Measurements from ENCODE around the gene CDC42EP4. TPM values are rescaled to one million over a fixed set of nuclear protein-coding genes. Genes with fewer than 3 reads are reported as not detected.

The CDC42EP4 gene
- total and polyA plus RNA-seq, 2 donors (not counting 1 experiment from before 2014, with no cell fraction given): 20.9 to 34.2 TPM

DNA sequence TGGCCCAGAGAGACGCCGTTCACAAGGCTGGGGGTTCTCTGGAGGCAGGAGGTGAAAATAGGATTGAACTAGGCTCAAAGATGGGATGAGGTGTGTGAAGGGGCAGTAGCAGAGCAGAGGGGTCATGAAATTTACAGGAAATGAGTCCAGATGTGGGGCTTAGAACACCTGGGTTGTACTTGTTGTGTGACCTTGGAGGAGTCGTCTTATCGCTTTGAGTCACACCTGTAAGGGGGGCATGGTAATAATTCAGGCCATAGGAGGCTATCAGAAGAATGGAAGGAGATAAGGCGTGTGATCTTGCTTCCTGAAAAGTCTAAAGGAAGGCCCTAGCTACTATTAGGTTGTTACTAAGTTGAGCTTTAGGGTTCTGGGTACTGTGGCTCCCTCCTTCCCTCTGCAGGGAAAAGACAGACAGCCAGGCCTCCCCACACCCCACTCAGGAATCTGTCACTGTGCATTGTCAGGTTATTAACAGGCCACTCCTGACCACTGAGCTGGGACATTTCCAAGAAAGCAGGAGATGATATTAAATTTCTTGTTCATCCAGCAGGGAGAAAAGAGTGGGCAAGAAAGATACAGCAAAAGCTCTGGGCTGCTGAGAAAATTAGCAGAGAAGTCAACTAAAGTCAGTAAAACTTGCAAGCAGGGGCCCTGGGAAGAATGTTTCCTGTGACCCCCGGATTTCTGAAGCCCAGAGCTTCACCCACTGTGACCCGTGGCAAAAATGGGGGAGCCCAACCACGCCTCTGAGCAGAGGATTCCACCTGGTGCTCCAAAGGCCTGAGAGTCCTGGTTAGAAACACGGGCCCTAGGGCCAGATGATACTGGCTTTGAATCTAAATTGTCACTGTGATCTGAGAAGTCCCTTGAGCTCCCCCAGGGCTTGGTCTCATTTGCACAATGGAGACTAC lies 6.0 kb upstream of the CDC42EP4 start:
- TF ChIP-seq, protein P1, sequence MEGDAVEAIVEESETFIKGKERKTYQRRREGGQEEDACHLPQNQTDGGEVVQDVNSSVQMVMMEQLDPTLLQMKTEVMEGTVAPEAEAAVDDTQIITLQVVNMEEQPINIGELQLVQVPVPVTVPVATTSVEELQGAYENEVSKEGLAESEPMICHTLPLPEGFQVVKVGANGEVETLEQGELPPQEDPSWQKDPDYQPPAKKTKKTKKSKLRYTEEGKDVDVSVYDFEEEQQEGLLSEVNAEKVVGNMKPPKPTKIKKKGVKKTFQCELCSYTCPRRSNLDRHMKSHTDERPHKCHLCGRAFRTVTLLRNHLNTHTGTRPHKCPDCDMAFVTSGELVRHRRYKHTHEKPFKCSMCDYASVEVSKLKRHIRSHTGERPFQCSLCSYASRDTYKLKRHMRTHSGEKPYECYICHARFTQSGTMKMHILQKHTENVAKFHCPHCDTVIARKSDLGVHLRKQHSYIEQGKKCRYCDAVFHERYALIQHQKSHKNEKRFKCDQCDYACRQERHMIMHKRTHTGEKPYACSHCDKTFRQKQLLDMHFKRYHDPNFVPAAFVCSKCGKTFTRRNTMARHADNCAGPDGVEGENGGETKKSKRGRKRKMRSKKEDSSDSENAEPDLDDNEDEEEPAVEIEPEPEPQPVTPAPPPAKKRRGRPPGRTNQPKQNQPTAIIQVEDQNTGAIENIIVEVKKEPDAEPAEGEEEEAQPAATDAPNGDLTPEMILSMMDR (conservative IDR thresholded peaks at IDR 0.05 in 1 of 2, IDR thresholded peaks at IDR 0.05 in 1 of 2; ENCODE audit: low read depth in 1 of 2, low read length in 2 of 2): no peak
- TF ChIP-seq EZH2 (IDR thresholded peaks at IDR 0.05; ENCODE audit: low read length, missing control alignments): no peak
- Histone ChIP-seq H3K4me1 (ENCODE audit: control insufficient read depth, extremely low read depth, insufficient read depth, low read length) (peaks cover 2% of the 10 kb centered on the region), H3K4me3 (replicated peaks in 1 of 4; ENCODE audit: control extremely low read depth in 1 of 4, insufficient read depth in 1 of 4, low read depth in 3 of 4, low read length in 4 of 4) (no peak overlapping the region), H3K4me2 (ENCODE audit: extremely low read depth, insufficient read depth, low read length) (no peak overlapping the region), H4K20me1 (ENCODE audit: control insufficient read depth, extremely low read depth, insufficient read depth, low read length) (no peaks in the 10 kb centered on the region), H3K27ac (ENCODE audit: insufficient read depth, low read length) (no peak overlapping the region), H3K9me3 (ENCODE audit: control insufficient read depth, insufficient read depth, low read depth, low read length) (no peaks in the 10 kb centered on the region), H3K9ac (ENCODE audit: insufficient read depth, low read length) (no peak overlapping the region), H3K27me3 (ENCODE audit: control insufficient read depth, insufficient read depth, low read length) (peaks cover 3% of the 10 kb centered on the region), H2AFZ (ENCODE audit: low read length) (no peak overlapping the region), H3K79me2 (ENCODE audit: control insufficient read depth, insufficient read depth, low read length) (no peaks in the 10 kb centered on the region), H3K36me3 (ENCODE audit: control insufficient read depth, insufficient read depth, low read length) (no peaks in the 10 kb centered on the region)
- no peak for DNase-seq (ENCODE audit: low read depth in 2 of 2)

DNA sequence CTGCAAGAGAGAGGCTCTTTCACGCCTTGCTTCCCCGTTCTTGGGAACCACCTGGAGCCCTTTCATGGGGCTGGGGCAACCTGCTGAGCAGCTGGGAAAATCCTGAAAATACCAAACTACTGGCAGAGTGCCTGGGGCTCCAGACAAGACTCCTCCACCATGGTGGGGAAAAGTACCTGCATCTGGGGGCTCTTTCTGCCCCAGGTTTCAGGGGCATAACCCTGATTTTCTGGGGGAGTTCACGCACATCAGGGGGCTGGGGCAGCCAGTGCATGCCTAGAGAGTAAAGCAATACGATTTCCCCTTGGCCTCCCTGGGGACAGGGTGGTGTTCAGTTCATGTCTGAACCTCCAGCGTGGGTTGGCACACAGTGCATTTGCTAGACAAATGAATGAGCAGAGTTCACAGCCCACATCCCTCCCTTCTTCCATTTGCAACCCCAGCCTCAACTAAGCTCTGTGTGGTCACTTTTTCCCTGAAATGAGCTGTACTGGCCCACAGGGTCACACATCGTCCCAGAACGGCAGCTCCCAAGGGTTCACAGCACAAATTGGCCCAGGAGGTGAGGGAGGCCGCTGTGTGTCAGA lies 5.2 kb upstream of the CDC42EP4 start:
- peaks cover 3% of the 10 kb centered on the region for H3K27me3 ChIP-seq (ENCODE audit: control insufficient read depth, insufficient read depth, low read length)
- no peaks in the 10 kb centered on the region for H3K79me2 ChIP-seq (ENCODE audit: control insufficient read depth, insufficient read depth, low read length)
- TF ChIP-seq, protein P1 (conservative IDR thresholded peaks at IDR 0.05 in 1 of 2, IDR thresholded peaks at IDR 0.05 in 1 of 2; ENCODE audit: low read depth in 1 of 2, low read length in 2 of 2): no peak
- TF ChIP-seq EZH2 (IDR thresholded peaks at IDR 0.05; ENCODE audit: low read length, missing control alignments): no peak
- no peak overlapping the region for H3K4me2 ChIP-seq (ENCODE audit: extremely low read depth, insufficient read depth, low read length)
- H3K9ac ChIP-seq (ENCODE audit: insufficient read depth, low read length): no peak overlapping the region
- H2AFZ ChIP-seq (ENCODE audit: low read length): no peak overlapping the region
- H3K36me3 ChIP-seq (ENCODE audit: control insufficient read depth, insufficient read depth, low read length): no peaks in the 10 kb centered on the region
- H3K4me1 ChIP-seq (ENCODE audit: control insufficient read depth, extremely low read depth, insufficient read depth, low read length): peaks cover 5% of the 10 kb centered on the region
- H3K9me3 ChIP-seq (ENCODE audit: control insufficient read depth, insufficient read depth, low read depth, low read length): no peaks in the 10 kb centered on the region
- no peak overlapping the region for H3K4me3 ChIP-seq (replicated peaks in 1 of 4; ENCODE audit: control extremely low read depth in 1 of 4, insufficient read depth in 1 of 4, low read depth in 3 of 4, low read length in 4 of 4)
- H4K20me1 ChIP-seq (ENCODE audit: control insufficient read depth, extremely low read depth, insufficient read depth, low read length): no peaks in the 10 kb centered on the region
- H3K27ac ChIP-seq (ENCODE audit: insufficient read depth, low read length): no peak overlapping the region
- peak in 1 of 2 donors; percentile 47 for DNase-seq (ENCODE audit: low read depth in 2 of 2)

DNA sequence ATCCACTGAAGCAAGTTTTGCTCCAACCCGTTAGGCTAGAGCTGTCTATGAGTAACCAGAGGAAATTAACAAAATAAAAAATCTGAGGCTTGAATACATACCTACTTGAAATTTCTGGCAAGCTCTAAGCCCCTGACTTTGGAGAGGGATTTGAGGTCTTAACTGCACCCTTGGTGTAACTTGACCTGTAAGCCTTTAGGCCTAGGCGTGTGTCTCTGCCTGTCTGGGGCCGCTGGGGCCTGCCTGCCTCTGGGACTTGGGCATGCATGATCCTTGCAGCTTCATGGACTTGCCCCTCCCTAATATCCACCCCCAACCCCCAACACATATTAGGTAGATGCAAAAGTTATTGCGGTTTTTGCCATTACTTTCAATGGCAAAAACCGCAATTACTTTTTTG lies 3.7 kb upstream of the CDC42EP4 start:
- Histone ChIP-seq H3K4me3 (replicated peaks in 1 of 4; ENCODE audit: control extremely low read depth in 1 of 4, insufficient read depth in 1 of 4, low read depth in 3 of 4, low read length in 4 of 4) (no peak overlapping the region), H4K20me1 (ENCODE audit: control insufficient read depth, extremely low read depth, insufficient read depth, low read length) (no peaks in the 10 kb centered on the region), H2AFZ (ENCODE audit: low read length) (no peak overlapping the region), H3K36me3 (ENCODE audit: control insufficient read depth, insufficient read depth, low read length) (no peaks in the 10 kb centered on the region), H3K27ac (ENCODE audit: insufficient read depth, low read length) (no peak overlapping the region), H3K9me3 (ENCODE audit: control insufficient read depth, insufficient read depth, low read depth, low read length) (no peaks in the 10 kb centered on the region), H3K4me1 (ENCODE audit: control insufficient read depth, extremely low read depth, insufficient read depth, low read length) (peaks cover 5% of the 10 kb centered on the region), H3K9ac (ENCODE audit: insufficient read depth, low read length) (no peak overlapping the region), H3K79me2 (ENCODE audit: control insufficient read depth, insufficient read depth, low read length) (peaks cover 6% of the 10 kb centered on the region), H3K27me3 (ENCODE audit: control insufficient read depth, insufficient read depth, low read length) (no peaks in the 10 kb centered on the region), H3K4me2 (ENCODE audit: extremely low read depth, insufficient read depth, low read length) (no peak overlapping the region)
- DNase-seq (ENCODE audit: low read depth in 2 of 2): no peak
- no peak for TF ChIP-seq EZH2 (IDR thresholded peaks at IDR 0.05; ENCODE audit: low read length, missing control alignments)
- TF ChIP-seq, protein P1 (conservative IDR thresholded peaks at IDR 0.05 in 1 of 2, IDR thresholded peaks at IDR 0.05 in 1 of 2; ENCODE audit: low read depth in 1 of 2, low read length in 2 of 2): no peak

Measured in fibroblast of lung (primary cell).